ENCODE measurements around the gene PGM2L1. TPM values are rescaled to one million over a fixed set of nuclear protein-coding genes. Genes with fewer than 3 reads are reported as not detected.
"Not testable (repeated sequence)": the region's sequence is repeated elsewhere in the genome, so short reads cannot be mapped to it uniquely, and the experiment has no call there.

PGM2L1 gene
- total RNA-seq: 27.4 and 42.2 TPM in 2 replicates

- DNase-seq: peak; percentile 96
These were observed at the start of gene PGM2L1 for GRCh38 chr11:74398244-74399159. TSS of gene PGM2L1 (minus strand) at chr11:74398433. CDS start at chr11:74398161, 272 bp downstream.

- no peak for DNase-seq
These were observed 49.5 kb upstream of the PGM2L1 start for GRCh38 chr11:74447720-74448119.

- no peak for DNase-seq
These were observed 48.3 kb upstream of the PGM2L1 start for GRCh38 chr11:74446532-74446938.

GRCh38 chr11:74444173-74444826, 46.1 kb upstream of the PGM2L1 start:
- DNase-seq: no peak

- DNase-seq: peak; percentile 61
These were observed 45.0 kb upstream of the PGM2L1 start for GRCh38 chr11:74443071-74443864.

DNA sequence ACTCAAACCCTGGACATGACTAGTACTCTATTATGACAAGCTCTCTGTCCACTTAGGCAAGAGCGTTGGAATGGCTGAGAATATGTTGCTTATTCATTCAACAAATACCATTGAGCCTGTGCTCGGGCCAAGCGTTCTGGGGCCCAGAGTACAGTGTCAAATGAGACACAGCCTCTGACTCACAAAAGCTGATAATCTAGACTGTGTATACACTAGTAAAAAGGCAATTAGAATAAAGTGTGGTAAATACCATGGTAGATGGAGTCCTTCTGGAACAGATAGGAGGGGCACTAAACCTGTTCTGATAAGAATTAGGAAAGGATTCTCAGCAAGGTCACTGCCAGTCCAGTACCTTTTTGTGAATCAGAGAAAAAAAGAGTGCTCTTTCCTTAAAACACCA, 44.4 kb upstream of the PGM2L1 start:
- DNase-seq: no peak

DNA sequence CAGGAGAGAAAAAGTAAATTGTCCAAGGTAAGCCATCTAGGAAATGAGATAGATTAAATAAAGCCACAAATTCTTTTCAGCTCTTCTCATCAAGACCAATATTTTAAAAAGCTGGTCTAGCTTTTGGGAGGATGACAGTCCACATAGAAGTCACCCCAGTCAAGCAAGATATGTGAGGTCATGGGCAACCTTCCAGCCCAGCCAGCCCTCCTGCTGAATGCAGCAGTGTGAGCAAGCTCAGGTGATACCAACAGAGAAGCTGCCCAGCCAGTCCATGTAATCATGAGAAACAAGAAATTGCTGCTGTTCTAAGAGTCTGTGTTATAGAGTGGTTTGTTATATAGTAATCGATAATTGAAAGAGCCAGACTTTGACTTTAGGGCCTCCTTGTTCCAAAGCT, 40.4 kb upstream of the PGM2L1 start:
- DNase-seq: no peak

DNA sequence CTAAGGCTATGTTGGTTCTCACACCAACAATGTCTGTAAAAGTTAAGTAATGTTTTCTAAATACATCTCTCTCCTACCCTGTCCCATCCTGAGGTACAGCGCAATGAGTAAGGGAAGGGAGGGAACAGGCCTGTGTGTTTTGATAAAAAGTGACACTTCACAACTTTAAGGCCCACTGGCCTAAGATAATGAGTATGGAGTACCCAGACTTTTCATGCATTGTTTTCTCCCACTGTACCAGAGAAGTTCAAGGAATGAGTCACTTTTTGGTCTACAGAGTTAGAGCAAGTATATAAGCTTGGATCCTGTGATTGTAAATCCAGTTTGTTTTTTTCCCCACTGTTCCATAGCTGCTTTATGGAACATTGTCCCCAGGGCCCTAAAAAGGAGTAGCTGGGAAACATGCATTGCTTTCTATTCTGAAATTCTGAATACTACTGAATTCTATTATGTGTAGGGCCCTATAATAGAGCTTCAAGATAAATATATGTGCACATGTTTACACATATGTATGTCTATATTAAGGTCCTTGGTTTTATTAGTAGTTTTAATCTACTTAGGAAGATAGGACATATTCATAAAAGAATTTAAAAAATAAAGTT, 39.3 kb upstream of the PGM2L1 start:
- DNase-seq: peak; percentile 65

DNA sequence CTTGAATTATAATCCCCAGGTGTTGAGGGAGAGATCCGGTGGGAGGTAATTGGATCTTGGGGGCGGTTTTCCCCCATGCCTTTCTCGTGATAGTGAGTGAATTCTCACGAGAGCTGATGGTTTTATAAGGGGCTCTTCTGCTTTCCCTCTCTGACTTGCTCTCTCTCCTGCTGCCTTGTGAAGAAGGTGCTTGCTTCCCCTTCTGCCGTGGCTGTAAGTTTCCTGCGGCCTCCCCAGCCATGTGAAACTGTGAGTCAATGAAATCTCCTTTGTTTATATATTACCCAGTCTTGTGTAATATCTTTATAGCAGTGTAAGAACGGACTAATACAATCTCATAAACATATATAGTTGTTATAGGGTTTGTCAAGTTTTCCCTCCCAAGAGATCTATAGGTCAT, 36.3 kb upstream of the PGM2L1 start:
- DNase-seq: no peak

DNA sequence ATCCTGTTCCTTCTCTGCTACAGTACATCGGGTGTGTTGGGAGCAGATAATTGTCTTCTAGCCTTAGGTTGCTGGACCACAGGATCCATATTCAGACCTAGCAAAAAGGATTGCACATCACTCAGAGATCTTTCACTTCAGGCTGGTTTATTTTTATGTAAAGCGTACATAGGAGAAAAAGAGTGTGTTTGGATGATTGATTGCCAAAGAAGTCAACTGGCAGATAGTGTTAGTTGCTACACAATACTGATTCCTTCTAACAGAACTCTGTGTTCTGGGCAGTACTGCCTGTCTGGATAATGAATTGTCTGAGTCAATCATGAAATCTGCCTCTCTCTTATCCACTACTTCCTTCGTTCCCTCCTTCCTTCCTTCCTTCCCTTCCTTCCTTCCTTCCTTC, 31.0 kb upstream of the PGM2L1 start:
- DNase-seq: no peak

GRCh38 chr11:74427384-74427886, 29.2 kb upstream of the PGM2L1 start:
- peak; percentile 84 for DNase-seq

- DNase-seq: no peak
These were observed 26.9 kb upstream of the PGM2L1 start for GRCh38 chr11:74425100-74425499.

- peak; percentile 81 for DNase-seq
These were observed 20.3 kb upstream of the PGM2L1 start for GRCh38 chr11:74418509-74418895.

DNA sequence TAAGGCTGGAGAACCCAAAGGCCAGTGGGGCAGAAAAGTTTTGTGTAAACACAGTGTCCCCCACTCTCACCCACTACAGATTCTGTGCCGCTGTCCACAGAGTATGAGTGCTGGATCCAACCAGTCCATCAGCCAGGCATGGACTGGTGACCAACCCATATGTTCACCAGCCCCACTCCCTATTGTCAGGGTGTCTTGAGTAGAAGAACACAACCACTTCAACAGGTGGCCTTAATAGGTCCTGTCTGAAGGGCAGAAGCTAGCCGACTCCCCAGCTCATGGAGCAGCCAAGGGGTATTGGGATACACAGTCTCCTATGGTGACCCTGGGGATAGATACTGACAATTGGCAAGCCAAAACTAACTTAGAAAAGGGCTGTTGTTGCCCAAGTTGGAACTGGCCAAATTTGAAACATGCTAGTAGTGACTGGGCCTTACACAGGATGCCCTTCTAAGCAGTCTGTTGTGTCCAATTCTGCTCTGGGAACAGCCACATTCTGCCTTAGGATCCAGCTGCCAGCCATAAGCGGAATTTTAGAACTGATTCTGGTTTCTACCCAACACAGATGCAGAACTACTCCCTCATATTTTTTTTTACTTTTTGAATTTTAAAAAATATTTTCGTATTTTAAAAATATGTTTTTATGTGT, 19.8 kb upstream of the PGM2L1 start:
- peak; percentile 24 for DNase-seq

GRCh38 chr11:74417379-74417804, 19.2 kb upstream of the PGM2L1 start:
- no peak for DNase-seq

- DNase-seq: not testable (repeated sequence)
These were observed 18.7 kb upstream of the PGM2L1 start for GRCh38 chr11:74416974-74417373.

DNA sequence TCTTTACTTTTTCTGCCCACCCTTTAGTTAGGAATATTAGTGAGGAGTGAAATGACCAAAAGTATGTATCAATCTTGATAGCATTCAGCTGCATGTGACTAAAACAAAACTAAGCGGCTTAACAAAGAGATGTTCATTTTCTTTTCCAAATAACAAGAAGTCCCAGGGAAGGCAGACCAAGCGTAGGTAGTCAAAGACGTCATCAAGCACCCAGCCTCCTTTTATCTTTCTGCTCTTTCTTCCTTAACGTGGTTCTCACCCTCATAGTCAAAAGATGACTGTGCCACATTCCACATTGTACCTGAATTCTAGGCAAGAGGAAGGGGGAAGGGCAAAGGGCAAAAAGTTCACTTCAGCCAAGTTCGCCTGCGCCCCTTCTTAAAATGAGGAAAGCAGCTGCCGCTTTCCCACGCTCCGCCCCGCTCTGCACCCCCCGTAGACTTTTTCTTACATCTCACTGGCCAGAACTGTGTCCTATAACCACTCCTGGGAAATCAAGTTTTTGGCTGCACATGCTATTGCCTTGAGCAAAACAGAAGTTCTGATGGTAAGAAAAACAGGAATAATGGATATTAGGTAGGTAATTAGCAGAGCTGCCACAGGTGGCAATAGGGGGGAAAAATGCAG, 14.6 kb upstream of the PGM2L1 start:
- no peak for DNase-seq

GRCh38 chr11:74412321-74412720, 14.1 kb upstream of the PGM2L1 start:
- no peak for DNase-seq

GRCh38 chr11:74409633-74410032, 11.4 kb upstream of the PGM2L1 start:
- DNase-seq: no peak

DNA sequence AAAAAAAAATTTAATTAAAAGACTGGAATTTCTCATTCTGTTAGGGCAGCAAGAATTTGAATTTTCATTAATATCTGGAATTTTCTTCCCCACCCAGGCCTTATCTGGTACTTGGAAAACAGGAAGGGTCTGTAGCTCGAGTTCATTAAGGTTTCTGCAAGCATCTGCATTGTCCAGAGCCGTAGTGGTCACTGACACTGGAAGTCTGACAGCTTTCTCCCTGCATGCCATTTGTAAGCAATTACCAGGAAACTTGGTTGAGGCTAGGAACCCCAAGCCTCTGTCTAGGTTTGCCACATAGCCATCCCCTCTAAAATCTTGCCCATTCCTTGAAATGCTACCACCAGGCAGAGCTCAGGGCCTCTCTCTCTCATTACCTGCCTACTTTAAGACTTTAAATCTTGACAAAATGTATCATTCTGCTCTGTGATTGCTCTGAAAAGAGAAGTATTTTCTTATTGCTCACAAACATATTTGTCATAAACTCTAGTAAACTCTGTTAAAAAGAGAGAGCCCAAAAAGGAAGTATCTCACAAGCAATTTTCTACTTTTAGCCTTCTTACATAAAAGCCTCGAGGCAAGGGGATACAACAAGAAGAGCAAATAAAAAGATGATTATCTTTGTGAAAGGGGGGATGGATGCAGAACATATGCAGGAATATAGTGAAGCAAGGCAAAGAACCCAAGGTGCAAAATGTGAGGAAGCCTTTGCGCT, 5.5 kb upstream of the PGM2L1 start:
- DNase-seq: no peak

- DNase-seq: no peak
These were observed 2.4 kb upstream of the PGM2L1 start for GRCh38 chr11:74400606-74401005.
